HG02623 (cell line): Measurements from ENCODE around the gene ORAI2.

Source experiments
- ATAC-seq: cut with Tn5 transposase; IDR thresholded peaks from one replicate; pipeline ENCODE4 v1.9.1; 2021; ENCODE audit warnings: moderate library complexity; ENCODE audit not compliant: unreplicated experiment

Gene ORAI2

GRCh38 chr7:102413611-102414010 is 19.8 kb upstream of the ORAI2 start:
- ATAC-seq = no peak

DNA sequence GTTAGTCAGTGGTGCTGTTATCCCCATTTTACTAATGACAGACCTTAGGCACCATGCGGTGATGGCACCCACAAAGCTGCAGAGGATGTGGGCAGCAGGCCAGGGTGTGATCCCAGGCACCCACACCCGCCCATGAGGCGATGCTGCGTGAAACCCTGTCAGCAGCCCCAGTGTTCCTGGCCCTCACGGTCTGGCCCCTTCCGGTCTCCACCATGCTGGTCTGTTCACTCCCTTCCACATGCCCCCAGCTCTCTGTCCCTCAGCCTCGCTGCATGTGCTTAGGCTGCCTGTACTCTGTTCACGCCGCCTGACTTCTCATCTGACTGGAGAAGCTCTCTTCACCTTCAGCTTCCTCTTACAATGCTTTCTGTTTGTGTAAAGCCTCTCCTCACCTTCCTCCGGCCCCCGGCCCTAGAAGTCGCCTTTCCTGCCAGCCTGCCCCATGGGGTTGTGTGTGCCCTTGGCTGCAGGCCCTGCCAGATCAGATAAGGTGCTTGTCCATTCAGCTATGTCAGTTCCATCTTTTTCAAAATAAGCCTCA is 17.6 kb upstream of the ORAI2 start:
- peak; percentile 42 for ATAC-seq

DNA sequence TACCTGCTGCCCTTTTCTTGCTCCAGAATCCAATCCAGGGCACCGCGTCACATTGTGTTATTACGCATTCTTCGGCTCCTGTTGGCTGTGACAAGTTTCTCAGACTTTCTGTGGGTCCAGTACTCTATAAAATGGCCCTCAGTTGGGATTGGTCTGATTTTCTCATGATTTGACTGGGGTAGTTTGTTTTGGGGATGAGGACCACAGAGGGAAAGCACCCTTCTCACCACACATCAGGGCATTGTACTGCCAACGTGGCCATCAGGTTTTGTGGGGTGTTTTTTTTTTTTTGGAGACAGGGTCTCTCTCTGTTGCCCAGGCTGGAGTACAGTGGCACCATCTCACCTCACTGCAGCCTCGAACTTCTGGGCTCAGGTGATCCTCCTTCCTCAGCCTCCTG is 17.0 kb upstream of the ORAI2 start:
- ATAC-seq = no peak

DNA sequence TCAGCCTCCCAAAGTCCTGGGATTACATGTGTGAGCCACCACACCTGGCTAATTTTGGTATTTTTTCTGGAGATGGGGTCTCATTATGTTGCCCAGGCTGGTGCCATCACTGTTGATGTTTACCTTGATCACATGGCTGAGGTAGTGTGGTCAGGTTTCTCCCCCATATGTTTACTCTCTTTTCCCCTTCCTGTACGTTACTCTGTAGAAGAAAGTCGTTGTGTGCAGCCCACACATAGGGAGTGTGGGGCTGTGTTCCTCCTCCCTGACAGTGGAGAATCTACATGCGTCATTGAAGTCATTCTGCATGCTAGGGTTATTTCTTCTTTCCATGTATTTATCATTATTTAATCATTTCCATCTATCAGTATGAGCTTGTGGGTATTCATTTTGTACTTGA is 16.3 kb upstream of the ORAI2 start:
- ATAC-seq = no peak

GRCh38 chr7:102418592-102418991 is 14.8 kb upstream of the ORAI2 start:
- no peak for ATAC-seq

DNA sequence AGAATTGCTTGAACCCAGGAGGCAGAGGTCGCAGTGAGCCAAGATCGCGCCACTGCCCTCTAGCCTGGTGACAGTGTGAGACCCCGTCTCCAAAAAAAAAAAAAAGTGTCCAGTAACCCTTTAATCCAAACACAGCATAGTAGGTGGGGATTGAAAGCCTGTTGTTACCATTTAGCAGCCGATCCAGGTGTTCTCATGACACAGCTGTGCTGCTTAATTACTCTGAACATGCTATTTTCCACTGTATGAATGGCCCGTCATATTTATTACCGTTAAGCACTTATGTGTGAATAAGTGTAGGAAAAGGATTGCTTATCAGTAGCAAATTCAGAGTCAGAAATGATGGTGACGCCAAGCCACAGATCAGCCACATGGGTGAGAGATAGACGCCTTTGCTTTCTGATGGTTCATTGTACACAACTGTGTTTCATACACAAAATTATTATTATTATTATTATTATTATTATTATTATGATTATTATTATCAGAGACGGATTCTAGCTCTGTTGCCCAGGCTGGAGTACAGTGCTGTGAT is 11.6 kb upstream of the ORAI2 start:
- no peak for ATAC-seq

DNA sequence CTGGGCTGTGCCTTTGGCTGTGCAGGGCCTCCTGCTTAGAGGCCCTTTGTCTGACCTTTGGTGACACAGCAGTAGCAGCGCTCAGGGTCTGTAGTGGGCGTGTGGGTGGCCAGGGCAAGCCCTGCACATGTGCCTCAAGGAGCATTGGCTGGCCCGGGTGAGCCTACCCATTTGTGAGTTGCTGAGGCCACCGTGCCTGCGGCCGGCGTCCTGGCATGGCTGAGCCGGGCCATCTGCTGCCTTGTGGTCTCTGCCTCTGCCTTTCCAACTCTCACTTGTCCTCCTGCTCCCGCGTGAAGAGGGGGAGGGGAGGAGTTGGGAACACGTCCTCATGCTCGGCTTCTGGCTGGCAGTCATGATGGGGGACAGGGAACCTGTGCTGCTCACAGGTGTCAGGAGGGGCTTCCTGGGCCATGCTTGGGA is 9.2 kb upstream of the ORAI2 start:
- no peak for ATAC-seq

DNA sequence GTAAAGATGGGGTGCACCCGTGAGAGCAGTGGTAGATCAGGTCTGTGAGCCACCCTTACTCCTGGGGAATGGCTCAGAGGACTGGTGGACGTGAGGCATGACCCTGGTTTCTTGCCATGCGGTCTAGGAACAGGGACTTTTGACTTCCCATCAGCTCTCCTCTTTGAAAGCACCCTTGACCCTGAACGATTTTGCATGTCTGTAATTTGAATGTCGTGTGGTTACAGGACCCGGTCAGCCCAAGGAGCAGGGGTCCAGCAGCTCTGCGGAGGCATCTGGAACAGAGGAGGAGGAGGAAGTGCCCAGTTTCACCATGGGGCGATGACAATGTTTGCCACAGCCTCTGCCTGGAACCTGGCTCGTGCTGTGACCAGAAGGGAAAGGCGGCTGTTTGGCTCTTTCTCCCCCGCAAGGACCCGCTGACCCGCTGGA is 8.6 kb upstream of the ORAI2 start:
- ATAC-seq = no peak

DNA sequence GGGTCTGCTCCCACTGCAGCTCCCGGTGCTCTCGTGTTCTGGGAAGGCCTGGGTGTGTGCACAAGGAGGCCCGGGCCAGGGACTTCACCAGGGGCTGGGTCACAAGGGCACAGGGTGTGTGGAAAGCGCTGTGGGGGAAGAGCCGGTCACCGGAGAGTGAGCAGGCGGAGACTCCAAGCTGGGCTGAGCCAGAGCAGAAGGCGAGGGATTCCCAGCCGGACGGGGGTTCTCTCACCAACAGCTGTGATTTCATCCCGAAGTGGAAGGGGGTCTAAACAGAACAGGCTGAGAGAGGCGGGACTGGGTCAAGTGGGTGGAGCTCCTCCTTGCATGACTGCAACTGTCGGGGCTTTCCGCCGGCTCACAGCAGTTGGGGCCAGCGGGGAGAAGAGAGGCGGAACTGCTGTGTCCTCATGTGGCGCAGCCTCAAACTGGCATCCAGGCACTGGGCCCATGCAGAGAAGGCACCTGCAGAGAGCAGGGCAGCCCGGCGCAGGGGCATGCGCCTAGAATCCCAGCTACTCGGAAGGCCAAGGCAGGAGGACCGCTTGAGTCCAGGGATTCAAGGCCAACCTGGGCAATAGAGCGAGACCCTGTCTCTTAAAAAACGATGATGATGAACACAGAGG is 7.6 kb upstream of the ORAI2 start:
- ATAC-seq = peak; percentile 54

DNA sequence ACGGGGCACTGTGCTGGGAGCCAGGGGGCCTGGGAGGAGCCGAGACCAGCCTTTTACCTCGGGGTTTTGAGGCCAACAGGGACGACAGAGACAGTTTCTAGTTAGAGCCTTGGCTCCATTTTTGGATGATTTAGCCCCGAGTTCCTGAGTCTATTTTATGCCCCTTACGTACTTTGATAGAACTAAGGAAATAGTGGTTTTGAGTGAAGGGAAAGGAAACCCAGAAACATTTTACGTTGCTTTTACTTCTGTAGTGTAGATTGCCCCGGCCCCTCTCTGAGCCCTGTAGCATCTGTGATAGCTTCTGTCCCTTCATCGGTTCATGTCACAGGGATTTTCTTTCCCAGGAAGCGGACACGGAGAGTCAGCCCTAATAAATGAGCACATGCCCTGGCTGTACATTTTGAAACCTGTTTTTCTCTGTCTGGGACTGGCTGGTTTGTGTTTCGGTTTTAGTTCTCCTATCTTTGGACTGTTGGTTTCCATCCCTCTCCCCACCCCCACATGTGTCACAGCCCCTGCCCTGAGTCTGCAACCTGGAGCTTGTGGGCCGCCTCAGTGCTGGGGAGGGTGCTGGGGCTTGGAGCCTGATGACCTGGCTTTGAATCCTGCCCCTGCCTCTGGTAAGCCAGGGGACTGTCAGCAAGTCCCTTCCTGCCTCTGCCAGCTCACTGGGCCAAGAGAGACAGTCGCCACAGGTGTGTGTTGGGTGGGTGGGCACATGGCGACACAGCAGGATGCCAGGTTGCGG is 6.9 kb upstream of the ORAI2 start:
- ATAC-seq = peak; percentile 45

GRCh38 chr7:102427019-102427405 is 6.4 kb upstream of the ORAI2 start:
- ATAC-seq = no peak

DNA sequence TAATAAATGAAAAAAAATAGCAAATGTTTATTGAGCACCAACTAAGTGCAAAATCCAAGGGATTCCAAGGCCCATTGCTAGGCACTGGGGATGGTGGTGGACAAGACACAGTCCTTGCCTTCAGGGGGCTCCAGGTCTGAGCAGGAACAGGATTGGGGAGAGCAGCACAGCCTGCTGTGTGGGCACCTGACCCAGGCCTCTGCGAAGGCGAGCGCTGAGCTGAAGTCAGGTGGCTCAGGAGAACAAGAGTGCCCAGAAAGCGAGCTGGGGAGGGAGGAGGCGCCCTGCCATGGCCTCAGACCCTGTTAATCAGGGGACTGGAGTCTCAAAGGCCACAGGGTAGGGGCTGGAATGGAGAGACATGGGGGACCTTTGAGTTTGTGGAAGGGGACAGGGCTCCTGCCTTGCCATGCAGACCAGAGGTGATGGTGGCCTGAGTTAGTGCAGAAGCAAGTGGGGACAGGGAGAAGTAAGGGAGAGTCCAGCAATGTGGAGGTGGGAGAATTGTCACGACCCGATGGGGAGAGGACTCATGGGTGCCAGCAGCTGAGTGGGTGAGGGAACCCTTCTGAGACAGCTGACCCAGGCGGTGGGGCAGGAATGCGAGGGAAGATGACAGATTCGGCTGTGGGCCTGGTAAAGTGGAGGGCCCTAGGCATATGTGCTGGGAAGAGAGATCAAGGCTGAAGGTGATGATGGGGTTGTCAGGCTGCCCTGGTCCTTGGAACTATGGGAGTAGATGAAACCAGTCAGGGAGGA is 4.1 kb upstream of the ORAI2 start:
- ATAC-seq = no peak

- ATAC-seq = no peak
Measured at GRCh38 chr7:102431617-102432298, 1.6 kb upstream of the ORAI2 start.

DNA sequence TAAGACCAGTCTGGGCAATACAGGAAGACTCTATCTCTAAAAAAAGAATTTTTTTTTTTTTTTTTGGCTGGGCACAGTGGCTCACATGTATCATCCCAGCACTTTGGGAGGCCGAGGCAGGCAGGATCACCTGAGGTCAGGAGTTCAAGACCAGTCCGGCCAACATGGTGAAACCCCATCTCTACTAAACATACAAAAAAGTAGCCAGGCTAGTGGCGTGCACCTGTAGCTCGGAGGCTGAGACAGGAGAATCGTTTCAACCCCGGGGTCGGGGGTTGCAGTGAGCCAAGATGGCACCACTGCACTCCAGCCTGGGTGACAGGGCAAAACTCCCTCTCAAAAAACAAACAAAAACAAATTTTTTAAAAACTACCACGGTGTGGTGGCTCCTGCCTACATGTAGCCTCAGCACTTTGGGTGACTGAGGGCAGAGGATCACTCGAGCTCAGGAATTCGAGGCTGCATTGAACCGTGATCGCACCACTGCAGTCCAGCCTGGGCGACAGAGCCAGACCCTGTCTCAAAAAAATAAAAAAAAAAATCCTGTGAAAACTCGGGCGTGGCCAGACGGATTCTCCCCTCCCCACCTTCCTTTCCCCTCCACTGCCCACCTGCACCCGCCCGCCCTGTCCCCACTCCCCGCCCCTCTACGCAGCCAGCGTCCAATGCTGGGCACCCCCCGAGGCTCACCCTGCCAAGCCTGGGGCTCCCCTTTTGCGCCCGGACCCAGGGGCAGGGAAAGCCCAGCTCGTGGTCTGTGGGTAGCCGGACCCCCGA is 745 bp upstream of the ORAI2 start:
- ATAC-seq = peak; percentile 24

DNA sequence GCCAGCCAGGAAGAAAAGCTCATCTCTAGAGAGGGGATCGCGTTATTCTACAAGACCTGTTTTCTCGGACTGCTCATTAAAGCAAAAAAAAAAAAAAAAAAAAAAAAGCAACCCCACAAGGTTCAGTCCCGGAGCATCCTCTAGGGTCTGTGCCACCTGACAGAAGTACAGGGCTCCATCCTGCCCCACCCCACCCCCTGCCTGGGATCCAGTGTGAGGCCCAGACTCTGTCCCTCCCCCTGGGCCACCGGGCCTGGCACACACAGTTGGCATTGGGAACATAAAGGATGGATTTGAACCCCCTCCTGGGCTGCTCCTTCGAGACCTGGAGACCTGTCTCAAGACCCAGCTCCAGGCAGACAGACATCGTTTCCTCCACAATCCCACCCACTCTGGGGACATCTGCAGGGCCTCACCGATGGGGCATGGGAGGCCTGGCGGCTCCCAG is 688 bp downstream of the ORAI2 start:
- no peak for ATAC-seq

- ATAC-seq = no peak
Measured at GRCh38 chr7:102436118-102436517, 2.7 kb downstream of the ORAI2 start.

GRCh38 chr7:102439963-102440795 is 6.8 kb downstream of the ORAI2 start:
- no peak for ATAC-seq

DNA sequence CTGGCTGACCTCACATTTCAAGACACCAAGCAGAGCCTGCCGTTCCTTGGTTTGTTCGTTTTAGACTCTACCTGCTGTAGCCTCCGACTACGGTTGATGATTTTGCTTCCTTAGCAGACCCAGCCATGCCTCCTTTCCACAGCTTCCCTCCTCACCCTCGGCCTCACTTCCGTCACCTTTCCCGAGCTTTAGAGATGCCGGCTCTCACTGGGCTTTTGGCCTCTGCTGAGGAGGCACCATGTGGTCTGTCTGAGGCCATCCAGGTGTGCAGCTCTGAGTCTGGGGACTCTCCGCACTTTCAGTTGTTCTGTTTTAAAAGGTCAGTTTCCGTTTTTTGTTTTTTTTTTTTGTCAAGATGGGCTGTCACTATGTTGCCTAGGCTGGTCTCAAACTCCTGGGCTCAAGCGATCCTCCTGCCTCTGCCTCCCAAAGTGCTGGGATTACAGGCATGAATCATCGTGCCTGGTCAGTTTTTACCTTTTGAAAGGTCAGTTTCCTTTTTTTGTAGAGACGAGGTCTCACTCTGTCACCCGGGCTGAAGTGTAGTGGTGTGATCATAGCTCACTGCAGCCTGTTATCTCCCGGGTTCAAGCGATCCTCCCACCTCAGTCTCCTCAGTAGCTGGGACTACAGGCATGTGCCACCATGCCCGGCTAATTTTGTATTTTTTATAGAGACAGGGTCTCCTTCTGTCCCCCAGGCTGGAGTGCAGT is 11.7 kb downstream of the ORAI2 start:
- ATAC-seq = peak; percentile 49
